ENCODE measurements around the gene PHYHIPL.

- TF ChIP-seq GATA3 (IDR thresholded peaks at IDR 0.05; ENCODE audit: low read depth, low read length): no peak
- TF ChIP-seq GATA2 (IDR thresholded peaks at IDR 0.05; ENCODE audit: low read depth, low read length): no peak
These were observed 38.4 kb upstream of the PHYHIPL start for GRCh38 chr10:59138052-59138451.
